Smooth muscle cell (in vitro differentiated cells): Measurements from ENCODE around the gene CHD1L. TPM values are rescaled to one million over a fixed set of nuclear protein-coding genes. Genes with fewer than 3 reads are reported as not detected.

ENCODE experiments used
- DNase-seq: peaks from one replicate; lab custom pipeline; 2025; ENCODE audit not compliant: unreplicated experiment; lab: John Stamatoyannopoulos, UW
- H2AFZ ChIP-seq: fragments of 200-600 bp; sonication (generic); 2 replicates; pipeline ENCODE4 v1.6.0; 2016; ENCODE audit warnings: antibody characterized with exemption, low read depth, mild to moderate bottlenecking
- H3F3A ChIP-seq: fragments of 200-600 bp; sonication (generic); 2 replicates; pipeline ENCODE4 v1.6.0; 2017; ENCODE audit warnings: antibody characterized with exemption, low read depth
- H3K27ac ChIP-seq: fragments of 200-600 bp; sonication (generic); 2 replicates; pipeline ENCODE4 v1.5.1; 2016; ENCODE audit warnings: low read depth, mild to moderate bottlenecking
- H3K27me3 ChIP-seq: fragments of 200-600 bp; sonication (generic); 2 replicates; pipeline ENCODE4 v1.6.1; 2016; ENCODE audit warnings: low read depth, mild to moderate bottlenecking
- H3K36me3 ChIP-seq: fragments of 200-600 bp; sonication (generic); 2 replicates; pipeline ENCODE4 v1.5.1; 2016; ENCODE audit warnings: low read depth
- H3K4me1 ChIP-seq: fragments of 200-600 bp; sonication (generic); 2 replicates; pipeline ENCODE4 v1.5.1; 2016; ENCODE audit warnings: low read depth
- H3K4me2 ChIP-seq: fragments of 200-600 bp; sonication (generic); 2 replicates; pipeline ENCODE4 v1.6.0; 2016; ENCODE audit warnings: mild to moderate bottlenecking
- H3K4me3 ChIP-seq: fragments of 200-600 bp; sonication (generic); 2 replicates; pipeline ENCODE4 v1.5.1; 2016; ENCODE audit warnings: mild to moderate bottlenecking
- H3K79me2 ChIP-seq: fragments of 200-600 bp; sonication (generic); 2 replicates; pipeline ENCODE4 v1.6.0; 2016; ENCODE audit warnings: low read depth, mild to moderate bottlenecking
- H3K9ac ChIP-seq: fragments of 200-600 bp; sonication (generic); 2 replicates; pipeline ENCODE4 v1.6.0; 2016; ENCODE audit warnings: low read depth
- H3K9me3 ChIP-seq: fragments of 200-600 bp; sonication (generic); replicated peaks from 2 replicates; pipeline ENCODE4 v1.5.1; 2016; ENCODE audit warnings: low read depth
- H4K20me1 ChIP-seq: fragments of 200-600 bp; sonication (generic); 2 replicates; pipeline ENCODE4 v1.6.0; 2016; ENCODE audit warnings: low read depth
- WGBS: methylation state at CpG from one replicate; pipeline ENCODE4 v1.1.7; 2016; ENCODE audit warnings: low lambda C conversion rate; 5-methylcytosine and 5-hydroxymethylcytosine counted together
- polyA plus RNA-seq: library from polyadenylated mRNA; unstranded; fragments of >200 nt; fragmentation: Nextera tagmentation; extraction: Ambion mirVana; gene quantifications from 2 replicates; pipeline ENCODE4 v1.2.1, GENCODE V29; 2016
- total RNA-seq: library from RNA; depleted of rRNA; stranded (reverse); fragments of >200 nt; gene quantifications from 2 replicates; pipeline ENCODE4 v1.2.3, GENCODE V29; 2014
- TF ChIP-seq, protein P1 (sequence below): fragments of 200-600 bp; sonication (generic); IDR thresholded peaks from 2 replicates; pipeline ENCODE4 v1.5.1; 2017; ENCODE audit warnings: borderline replicate concordance, mild to moderate bottlenecking, antibody characterized with exemption; ENCODE audit not compliant: insufficient read depth, poor library complexity, severe bottlenecking

The CHD1L gene
- total and polyA plus RNA-seq, 2 experiments from 2014 or later = 27.1 to 32.7 TPM

GRCh38 chr1:147209825-147210821, 32.4 kb upstream of the CHD1L start:
- Histone ChIP-seq H3K9me3 (no peaks in the 10 kb centered on the region), H3K4me3 (no peak overlapping the region), H3K27ac (no peak overlapping the region), H3K27me3 (no peaks in the 10 kb centered on the region), H3K36me3 (no peaks in the 10 kb centered on the region), H4K20me1 (no peaks in the 10 kb centered on the region), H3F3A (no peaks in the 10 kb centered on the region), H3K4me1 (peaks cover 8% of the 10 kb centered on the region), H2AFZ (no peak overlapping the region), H3K4me2 (no peak overlapping the region), H3K79me2 (no peaks in the 10 kb centered on the region), H3K9ac (no peak overlapping the region)
- DNase-seq = no peak
- TF ChIP-seq, protein P1, sequence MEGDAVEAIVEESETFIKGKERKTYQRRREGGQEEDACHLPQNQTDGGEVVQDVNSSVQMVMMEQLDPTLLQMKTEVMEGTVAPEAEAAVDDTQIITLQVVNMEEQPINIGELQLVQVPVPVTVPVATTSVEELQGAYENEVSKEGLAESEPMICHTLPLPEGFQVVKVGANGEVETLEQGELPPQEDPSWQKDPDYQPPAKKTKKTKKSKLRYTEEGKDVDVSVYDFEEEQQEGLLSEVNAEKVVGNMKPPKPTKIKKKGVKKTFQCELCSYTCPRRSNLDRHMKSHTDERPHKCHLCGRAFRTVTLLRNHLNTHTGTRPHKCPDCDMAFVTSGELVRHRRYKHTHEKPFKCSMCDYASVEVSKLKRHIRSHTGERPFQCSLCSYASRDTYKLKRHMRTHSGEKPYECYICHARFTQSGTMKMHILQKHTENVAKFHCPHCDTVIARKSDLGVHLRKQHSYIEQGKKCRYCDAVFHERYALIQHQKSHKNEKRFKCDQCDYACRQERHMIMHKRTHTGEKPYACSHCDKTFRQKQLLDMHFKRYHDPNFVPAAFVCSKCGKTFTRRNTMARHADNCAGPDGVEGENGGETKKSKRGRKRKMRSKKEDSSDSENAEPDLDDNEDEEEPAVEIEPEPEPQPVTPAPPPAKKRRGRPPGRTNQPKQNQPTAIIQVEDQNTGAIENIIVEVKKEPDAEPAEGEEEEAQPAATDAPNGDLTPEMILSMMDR = no peak
- WGBS = 76% methylated on average over 3 of the region's 3 CpGs

DNA sequence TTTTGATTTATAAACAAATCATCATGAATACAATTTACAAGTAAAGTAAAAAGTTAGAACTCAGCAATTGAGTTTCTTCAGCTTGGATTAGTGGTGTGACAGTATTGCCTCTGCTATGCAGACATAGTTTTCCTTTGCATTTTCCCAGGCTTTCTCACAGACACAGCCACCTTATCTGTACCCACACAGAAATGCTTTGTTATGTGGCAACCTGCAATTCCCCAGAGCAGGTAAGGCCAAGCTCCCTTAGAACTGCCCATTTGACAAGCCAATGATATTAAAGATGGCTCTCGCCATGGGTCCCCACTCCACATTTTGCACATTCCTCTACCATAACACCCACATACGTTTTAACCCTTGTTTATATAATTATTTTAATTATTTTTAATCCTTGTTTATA, 31.5 kb upstream of the CHD1L start:
- no peak overlapping the region for H3K4me2 ChIP-seq
- no peaks in the 10 kb centered on the region for H3K27me3 ChIP-seq
- peaks cover 8% of the 10 kb centered on the region for H3K4me1 ChIP-seq
- H3K27ac ChIP-seq = no peak overlapping the region
- DNase-seq = no peak
- H3K4me3 ChIP-seq = no peak overlapping the region
- no peaks in the 10 kb centered on the region for H3K79me2 ChIP-seq
- 88% methylated on average over 2 of the region's 2 CpGs for WGBS
- H4K20me1 ChIP-seq = no peaks in the 10 kb centered on the region
- no peak overlapping the region for H3K9ac ChIP-seq
- H3K36me3 ChIP-seq = no peaks in the 10 kb centered on the region
- no peaks in the 10 kb centered on the region for H3K9me3 ChIP-seq
- H2AFZ ChIP-seq = no peak overlapping the region
- no peaks in the 10 kb centered on the region for H3F3A ChIP-seq
- TF ChIP-seq, protein P1 = no peak

- Histone ChIP-seq H3K9ac (no peak overlapping the region), H3K36me3 (no peaks in the 10 kb centered on the region), H2AFZ (no peak overlapping the region), H3K4me1 (peaks cover 8% of the 10 kb centered on the region), H3K27me3 (no peaks in the 10 kb centered on the region), H3K79me2 (no peaks in the 10 kb centered on the region), H3F3A (no peaks in the 10 kb centered on the region), H3K9me3 (no peaks in the 10 kb centered on the region), H4K20me1 (no peaks in the 10 kb centered on the region), H3K4me3 (no peak overlapping the region), H3K4me2 (no peak overlapping the region), H3K27ac (no peak overlapping the region)
- DNase-seq = no peak
- TF ChIP-seq, protein P1 = no peak
- 92% methylated on average over 2 of the region's 2 CpGs for WGBS
Observed at GRCh38 chr1:147211577-147211976, 30.9 kb upstream of the CHD1L start.
